Measurements from ENCODE around the gene OBSCN. TPM values are rescaled to one million over a fixed set of nuclear protein-coding genes. Genes with fewer than 3 reads are reported as not detected.

OBSCN gene
- total and polyA plus RNA-seq, 7 donors = 0.92 to 21.0 (median 13.1) TPM

DNA sequence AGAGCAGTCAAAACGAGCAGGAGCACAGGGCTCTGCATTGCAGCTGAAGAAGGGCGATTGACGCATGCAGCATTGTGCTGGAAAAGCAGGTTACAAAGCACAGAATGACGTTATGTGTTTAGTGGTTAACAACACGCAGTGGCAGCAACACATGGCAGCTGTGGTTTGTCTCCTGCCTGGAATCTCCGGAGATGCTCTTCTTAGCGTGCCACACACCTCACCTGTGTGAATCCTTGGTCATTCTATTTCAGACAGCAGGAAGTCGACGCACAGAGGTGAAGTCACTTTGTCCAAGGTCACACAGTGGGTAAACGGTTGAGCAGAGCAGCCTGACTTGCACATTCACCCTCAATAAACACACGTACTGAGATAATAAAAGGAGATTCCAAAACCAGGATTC lies 14.7 kb downstream of the OBSCN start:
- peaks cover 0 to 12% (median 0%) of the 10 kb centered on the region in 4 donors for H3K36me3 ChIP-seq
- H3K4me3 ChIP-seq = no peak overlapping the region
- H3K27me3 ChIP-seq = no peaks in the 10 kb centered on the region
- H3K9me3 ChIP-seq = peaks cover 4 to 15% (median 8%) of the 10 kb centered on the region in 4 donors
- 61 to 81% methylated on average over 11 of the region's 11 CpGs for WGBS, 2 donors
- no peaks in the 10 kb centered on the region for H3K4me1 ChIP-seq
- H3K27ac ChIP-seq = no peak overlapping the region
- TF ChIP-seq EP300 (IDR thresholded peaks at IDR 0.05) (no peak), POLR2AphosphoS5 (IDR thresholded peaks at IDR 0.05) (no peak), POLR2A (IDR thresholded peaks at IDR 0.05) (no peak)
- TF ChIP-seq, protein P1, sequence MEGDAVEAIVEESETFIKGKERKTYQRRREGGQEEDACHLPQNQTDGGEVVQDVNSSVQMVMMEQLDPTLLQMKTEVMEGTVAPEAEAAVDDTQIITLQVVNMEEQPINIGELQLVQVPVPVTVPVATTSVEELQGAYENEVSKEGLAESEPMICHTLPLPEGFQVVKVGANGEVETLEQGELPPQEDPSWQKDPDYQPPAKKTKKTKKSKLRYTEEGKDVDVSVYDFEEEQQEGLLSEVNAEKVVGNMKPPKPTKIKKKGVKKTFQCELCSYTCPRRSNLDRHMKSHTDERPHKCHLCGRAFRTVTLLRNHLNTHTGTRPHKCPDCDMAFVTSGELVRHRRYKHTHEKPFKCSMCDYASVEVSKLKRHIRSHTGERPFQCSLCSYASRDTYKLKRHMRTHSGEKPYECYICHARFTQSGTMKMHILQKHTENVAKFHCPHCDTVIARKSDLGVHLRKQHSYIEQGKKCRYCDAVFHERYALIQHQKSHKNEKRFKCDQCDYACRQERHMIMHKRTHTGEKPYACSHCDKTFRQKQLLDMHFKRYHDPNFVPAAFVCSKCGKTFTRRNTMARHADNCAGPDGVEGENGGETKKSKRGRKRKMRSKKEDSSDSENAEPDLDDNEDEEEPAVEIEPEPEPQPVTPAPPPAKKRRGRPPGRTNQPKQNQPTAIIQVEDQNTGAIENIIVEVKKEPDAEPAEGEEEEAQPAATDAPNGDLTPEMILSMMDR (IDR thresholded peaks at IDR 0.05) = no peak
- no peak for DNase-seq
- intact Hi-C loops (cut with DNase I) = no loop called here

DNA sequence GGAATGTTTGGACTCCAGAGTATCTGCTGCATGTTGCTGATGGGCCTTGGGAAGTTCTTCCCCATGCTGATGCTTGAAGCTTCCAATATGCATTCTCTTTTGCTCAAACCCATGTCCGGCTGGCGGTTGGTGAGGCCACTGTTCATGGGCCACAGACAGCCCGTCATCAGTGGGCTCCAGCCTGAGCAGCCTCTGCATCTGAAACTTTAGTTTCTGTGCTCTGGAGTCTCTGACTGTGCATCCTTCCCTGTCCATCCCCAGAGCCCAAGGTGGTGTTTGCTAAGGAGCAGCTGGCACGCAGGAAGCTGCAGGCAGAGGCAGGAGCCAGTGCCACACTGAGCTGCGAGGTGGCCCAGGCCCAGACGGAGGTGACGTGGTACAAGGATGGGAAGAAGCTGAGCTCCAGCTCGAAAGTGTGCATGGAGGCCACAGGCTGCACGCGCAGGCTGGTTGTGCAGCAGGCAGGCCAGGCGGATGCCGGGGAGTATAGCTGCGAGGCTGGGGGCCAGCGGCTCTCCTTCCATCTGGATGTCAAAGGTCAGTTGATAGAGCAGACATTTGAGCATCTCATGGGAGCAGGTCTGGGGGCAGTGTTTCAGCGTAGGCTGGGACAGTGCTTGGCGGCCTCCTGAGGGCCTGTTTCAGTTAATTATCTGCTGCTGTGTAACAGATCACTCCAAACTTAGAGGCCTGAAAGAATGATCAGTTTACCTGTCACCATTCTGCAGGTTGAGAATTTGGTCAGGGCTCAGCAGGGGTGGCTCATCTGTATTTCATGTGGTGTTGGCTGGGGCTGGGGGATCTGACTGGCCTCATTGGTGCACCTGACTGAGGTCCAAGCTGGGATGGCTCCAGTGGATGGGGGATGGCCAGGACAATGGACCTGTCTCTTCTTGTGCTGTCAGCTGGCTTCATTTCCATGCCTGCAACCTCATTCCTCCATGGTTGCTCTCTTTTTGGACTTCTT lies 16.6 kb downstream of the OBSCN start:
- peaks cover 4 to 15% (median 8%) of the 10 kb centered on the region in 4 donors for H3K9me3 ChIP-seq
- H3K27me3 ChIP-seq = no peaks in the 10 kb centered on the region
- no peak overlapping the region for H3K4me3 ChIP-seq
- TF ChIP-seq, protein P1 (IDR thresholded peaks at IDR 0.05) = no peak
- TF ChIP-seq EP300 (IDR thresholded peaks at IDR 0.05) (no peak), POLR2AphosphoS5 (IDR thresholded peaks at IDR 0.05) (no peak), POLR2A (IDR thresholded peaks at IDR 0.05) (no peak)
- no peaks in the 10 kb centered on the region for H3K4me1 ChIP-seq
- intact Hi-C loops (cut with DNase I) = no loop called here
- no peak for DNase-seq
- WGBS, 2 donors = 90 to 96% methylated on average over 16 of the region's 16 CpGs
- peaks cover 0 to 12% (median 0%) of the 10 kb centered on the region in 4 donors for H3K36me3 ChIP-seq
- no peak overlapping the region for H3K27ac ChIP-seq

DNA sequence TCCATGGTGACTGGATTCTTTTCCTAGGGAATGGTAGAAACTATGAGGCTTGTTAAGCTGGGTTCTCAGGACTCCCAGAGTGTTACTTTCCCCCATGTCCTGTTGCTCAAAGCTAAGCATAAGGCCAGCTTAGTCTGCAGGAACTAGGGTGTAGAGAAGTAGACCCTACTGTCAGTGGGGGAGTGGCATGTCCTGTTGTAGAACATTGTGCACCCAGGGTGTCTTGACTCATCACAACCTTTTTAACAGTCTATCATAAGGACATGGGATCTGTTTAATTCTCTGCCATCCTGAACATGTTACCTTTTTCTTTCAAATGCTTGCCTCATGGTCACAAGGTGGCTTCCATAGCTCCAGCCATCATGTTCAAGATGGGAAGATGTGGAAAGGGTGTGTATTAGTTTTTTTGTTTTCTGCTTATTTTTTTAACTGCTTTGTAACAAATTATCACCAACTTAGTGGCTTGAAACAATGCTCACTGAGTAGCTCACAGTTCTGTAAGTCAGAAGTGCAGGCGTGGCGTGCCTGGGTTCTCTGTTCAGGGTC lies 17.4 kb downstream of the OBSCN start:
- Histone ChIP-seq H3K36me3 (peaks cover 0 to 12% (median 0%) of the 10 kb centered on the region in 4 donors), H3K4me3 (no peak overlapping the region), H3K27ac (no peak overlapping the region), H3K4me1 (no peaks in the 10 kb centered on the region), H3K9me3 (peaks cover 4 to 15% (median 8%) of the 10 kb centered on the region in 4 donors), H3K27me3 (no peaks in the 10 kb centered on the region)
- WGBS, 2 donors = 1 to 54% methylated on average over 2 of the region's 2 CpGs
- DNase-seq = no peak
- intact Hi-C loops (cut with DNase I) = no loop called here
- TF ChIP-seq POLR2A (IDR thresholded peaks at IDR 0.05) = no peak
- TF ChIP-seq POLR2AphosphoS5 (IDR thresholded peaks at IDR 0.05) = no peak
- no peak for TF ChIP-seq EP300 (IDR thresholded peaks at IDR 0.05)
- TF ChIP-seq, protein P1 (IDR thresholded peaks at IDR 0.05) = no peak

DNA sequence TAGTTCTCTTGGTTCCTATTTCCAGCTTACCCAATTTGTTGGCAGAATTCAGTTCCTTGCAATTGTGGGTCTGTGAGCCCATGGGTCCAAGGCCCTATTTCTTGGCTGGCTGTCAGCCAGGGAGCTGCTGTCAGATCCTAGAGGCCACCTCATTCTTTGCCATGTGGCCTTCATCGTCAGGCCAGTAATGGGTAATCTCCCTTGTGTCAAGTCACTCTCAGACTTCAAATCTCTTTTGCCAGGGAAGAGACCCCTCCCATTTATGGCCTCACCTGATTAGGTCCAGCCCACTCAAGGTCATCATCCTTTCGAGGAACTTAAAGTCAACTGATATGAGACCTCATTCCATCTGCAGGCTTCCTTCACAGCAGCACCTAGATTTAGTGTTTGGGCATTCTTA lies 17.9 kb downstream of the OBSCN start:
- Histone ChIP-seq H3K27ac (no peak overlapping the region), H3K9me3 (peaks cover 4 to 15% (median 8%) of the 10 kb centered on the region in 4 donors), H3K27me3 (no peaks in the 10 kb centered on the region), H3K4me1 (no peaks in the 10 kb centered on the region), H3K4me3 (no peak overlapping the region), H3K36me3 (peaks cover 0 to 12% (median 0%) of the 10 kb centered on the region in 4 donors)
- no peak for DNase-seq
- TF ChIP-seq POLR2A (IDR thresholded peaks at IDR 0.05) (no peak), EP300 (IDR thresholded peaks at IDR 0.05) (no peak), POLR2AphosphoS5 (IDR thresholded peaks at IDR 0.05) (no peak)
- TF ChIP-seq, protein P1 (IDR thresholded peaks at IDR 0.05) = no peak
- intact Hi-C loops (cut with DNase I) = no loop called here
- WGBS, 2 donors = 67 to 82% methylated on average over 2 of the region's 2 CpGs

Measured in sigmoid colon (tissue), 7 donors.